22Rv1 (cell line): ENCODE data around the gene CLASP1.

ENCODE experiments used
- ZFX ChIP-seq: fragments of 450-650 bp; IDR thresholded peaks from 2 replicates; pipeline ENCODE4 v1.6.1; 2017; ENCODE audit warnings: antibody characterized with exemption, borderline replicate concordance
- TF ChIP-seq, protein P1 (sequence below): fragments of 450-650 bp; IDR thresholded peaks from 2 replicates; pipeline ENCODE4 v1.5.1; 2017; ENCODE audit warnings: mild to moderate bottlenecking

DNA sequence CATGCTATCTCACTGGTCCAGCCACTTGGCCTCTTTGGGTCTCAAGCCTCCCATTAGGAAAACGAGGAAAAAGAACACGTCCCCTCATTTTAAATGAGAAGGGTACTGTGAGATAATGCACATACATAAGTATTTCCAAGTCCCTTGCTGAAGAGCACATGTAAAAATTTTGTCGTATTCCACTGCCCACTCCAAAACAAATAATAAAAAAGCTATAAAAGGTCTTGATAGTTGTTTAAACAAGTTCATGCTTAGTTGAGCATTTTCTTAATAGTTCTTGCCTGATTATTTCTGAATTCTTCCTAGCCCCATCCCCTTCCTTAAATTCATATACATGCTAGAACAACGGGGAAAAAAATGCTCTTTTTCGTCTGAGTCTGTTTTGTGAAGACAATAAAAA lies 228.8 kb downstream of the CLASP1 start:
- TF ChIP-seq, protein P1, sequence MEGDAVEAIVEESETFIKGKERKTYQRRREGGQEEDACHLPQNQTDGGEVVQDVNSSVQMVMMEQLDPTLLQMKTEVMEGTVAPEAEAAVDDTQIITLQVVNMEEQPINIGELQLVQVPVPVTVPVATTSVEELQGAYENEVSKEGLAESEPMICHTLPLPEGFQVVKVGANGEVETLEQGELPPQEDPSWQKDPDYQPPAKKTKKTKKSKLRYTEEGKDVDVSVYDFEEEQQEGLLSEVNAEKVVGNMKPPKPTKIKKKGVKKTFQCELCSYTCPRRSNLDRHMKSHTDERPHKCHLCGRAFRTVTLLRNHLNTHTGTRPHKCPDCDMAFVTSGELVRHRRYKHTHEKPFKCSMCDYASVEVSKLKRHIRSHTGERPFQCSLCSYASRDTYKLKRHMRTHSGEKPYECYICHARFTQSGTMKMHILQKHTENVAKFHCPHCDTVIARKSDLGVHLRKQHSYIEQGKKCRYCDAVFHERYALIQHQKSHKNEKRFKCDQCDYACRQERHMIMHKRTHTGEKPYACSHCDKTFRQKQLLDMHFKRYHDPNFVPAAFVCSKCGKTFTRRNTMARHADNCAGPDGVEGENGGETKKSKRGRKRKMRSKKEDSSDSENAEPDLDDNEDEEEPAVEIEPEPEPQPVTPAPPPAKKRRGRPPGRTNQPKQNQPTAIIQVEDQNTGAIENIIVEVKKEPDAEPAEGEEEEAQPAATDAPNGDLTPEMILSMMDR, result no peak
- no peak for TF ChIP-seq ZFX
